NCI-H1930 (cell line): Measurements from ENCODE around the gene NEIL3.
"Not testable (repeated sequence)": the region's sequence is repeated elsewhere in the genome, so short reads cannot be mapped to it uniquely, and the experiment has no call there.

Experiments
- DNase-seq, 2 experiments: peaks; one replicate each; lab custom pipeline; 2025; lab: John Stamatoyannopoulos, UW

NEIL3 gene

DNA sequence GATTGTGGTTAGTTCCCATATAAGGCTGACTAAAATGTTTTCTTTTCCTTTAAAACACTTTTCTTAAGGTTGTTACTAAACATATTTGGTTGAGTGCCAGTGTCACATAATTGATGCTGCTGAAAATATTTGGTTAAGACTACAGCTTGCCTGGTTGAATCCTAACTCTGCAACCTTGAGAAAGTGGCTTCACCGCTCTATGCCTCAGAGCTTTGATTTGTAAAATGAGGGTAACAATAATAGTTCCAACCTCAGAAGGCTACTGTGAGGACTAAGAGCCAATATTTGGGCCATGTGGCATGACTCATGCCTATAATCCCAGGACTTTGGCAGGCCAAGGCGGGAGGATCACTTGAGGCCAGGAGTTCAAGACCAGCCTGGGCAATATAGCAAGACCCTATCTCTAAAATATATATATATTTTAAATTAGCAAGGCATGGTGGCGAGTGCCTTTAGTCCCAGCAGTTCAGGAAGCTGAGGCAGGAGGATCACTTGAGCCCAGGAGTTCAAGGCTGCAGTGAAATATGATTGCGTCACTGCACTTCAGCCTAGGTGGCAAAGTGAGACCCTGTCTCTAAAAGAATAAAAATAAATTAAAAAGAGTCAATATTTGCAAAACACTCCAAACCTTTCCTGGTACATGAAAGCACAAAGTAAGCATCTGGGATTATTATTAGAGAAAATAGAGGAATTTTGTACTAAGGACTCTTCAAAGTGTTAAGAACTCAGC is 7.1 kb upstream of the NEIL3 start:
- DNase-seq, result no peak

GRCh38 chr4:177304094-177304493 is 5.6 kb upstream of the NEIL3 start:
- no peak for DNase-seq

- not testable (repeated sequence) for DNase-seq
Observed at GRCh38 chr4:177304864-177305263, 4.8 kb upstream of the NEIL3 start.

GRCh38 chr4:177308125-177308524 is 1.5 kb upstream of the NEIL3 start:
- DNase-seq, result no peak

GRCh38 chr4:177308847-177309521 is 690 bp upstream of the NEIL3 start:
- DNase-seq, result no peak

- DNase-seq, result no peak
Observed at GRCh38 chr4:177311589-177311988, 1.9 kb downstream of the NEIL3 start.

GRCh38 chr4:177313263-177313662 is 3.6 kb downstream of the NEIL3 start:
- DNase-seq, result no peak

GRCh38 chr4:177315767-177316464 is 6.2 kb downstream of the NEIL3 start:
- DNase-seq, result no peak

DNA sequence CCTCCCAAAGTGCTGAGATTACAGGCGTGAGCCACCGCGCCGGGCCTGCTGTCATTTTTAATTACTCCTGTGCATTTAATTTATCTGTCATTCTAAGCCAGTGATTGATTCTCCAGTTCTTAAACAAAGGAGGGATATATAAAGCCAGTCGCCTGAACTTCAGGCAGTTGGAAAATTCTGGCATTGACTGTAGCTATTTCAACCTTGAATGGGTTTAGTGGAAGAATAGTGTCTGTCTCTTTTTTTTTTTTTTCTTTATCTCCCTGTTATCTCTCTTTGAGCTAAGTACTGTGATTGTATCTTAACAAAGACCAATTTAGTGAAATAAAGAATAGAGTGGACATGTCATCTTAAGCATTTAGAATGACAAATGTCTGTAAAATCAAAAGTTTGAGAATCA is 11.0 kb downstream of the NEIL3 start:
- DNase-seq, result no peak

DNA sequence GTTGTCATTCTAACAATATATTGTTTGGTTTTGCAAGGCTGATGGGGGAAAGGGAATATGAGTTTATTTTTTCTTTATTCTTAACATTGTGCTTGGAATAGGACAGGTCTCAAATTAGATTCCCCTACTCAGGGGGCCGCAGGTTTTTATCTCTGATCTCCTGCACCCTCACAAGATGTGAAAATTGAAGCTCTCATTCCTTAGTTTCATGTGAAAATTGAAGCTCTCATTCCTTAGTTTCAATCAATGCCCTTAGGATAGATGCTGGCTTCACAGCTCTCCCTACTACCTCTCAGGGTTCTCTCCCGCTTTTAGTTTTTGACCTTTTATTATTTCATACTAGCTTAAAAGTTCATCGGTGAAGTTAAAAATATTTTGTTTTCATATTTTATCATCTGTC is 12.0 kb downstream of the NEIL3 start:
- no peak for DNase-seq

- DNase-seq, result no peak
Observed at GRCh38 chr4:177322266-177322665, 12.6 kb downstream of the NEIL3 start.

DNA sequence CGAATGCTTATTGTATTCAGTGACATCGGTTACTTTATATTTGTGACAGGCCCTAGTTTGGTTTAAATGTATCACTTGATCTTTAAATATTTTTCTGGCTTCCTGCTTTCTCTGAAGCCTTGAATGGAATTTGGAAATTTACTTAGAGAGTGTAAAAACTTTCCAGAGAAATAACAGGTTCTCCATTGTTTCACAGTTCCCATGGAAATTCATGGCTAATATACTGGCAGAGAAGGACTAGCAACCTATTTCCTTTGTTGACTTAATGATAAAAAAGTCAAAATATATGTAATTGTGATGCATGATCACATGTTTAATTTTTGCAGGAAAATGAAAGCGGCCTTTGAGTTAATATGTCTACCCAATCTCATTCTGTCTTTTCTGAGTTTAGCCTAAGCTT is 13.2 kb downstream of the NEIL3 start:
- DNase-seq, result no peak

DNA sequence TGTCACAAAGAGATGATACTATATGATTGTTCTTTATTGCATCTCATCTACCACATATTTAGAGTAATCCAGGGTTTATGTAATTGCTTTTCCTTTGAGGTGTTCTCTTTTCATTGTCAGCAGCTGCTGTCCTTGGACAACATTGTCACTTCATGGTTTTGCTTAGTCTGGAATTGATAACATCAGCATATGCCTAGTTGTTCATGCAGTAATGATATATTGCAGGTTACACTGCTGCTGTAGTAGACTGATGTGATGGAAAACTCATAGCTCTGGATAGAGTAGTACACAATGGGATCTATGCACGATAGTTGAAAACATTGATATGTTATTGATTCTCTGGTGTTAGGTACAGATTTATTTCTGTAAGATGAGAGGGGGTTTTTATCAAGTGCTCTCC is 13.7 kb downstream of the NEIL3 start:
- DNase-seq, result no peak

DNA sequence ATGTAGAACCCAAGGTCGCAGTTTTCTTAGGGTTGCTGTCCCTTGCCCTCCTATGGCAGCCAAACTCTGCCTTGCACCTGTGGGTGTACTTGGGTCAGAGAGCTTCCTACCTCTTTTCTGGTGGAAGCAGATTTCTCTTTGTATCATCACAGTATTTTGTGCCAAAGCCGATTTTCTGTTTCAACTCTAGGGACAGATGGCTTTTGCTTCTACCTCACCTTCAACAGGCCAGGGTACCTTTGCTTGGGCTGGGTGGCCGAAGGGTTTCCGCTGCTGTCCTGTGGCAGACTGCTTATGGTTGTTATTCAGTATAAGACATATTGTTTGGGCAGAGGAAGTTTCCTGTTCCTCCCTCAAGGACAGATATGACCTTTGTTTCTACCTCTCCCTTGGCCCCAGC is 22.4 kb downstream of the NEIL3 start:
- no peak for DNase-seq

- no peak for DNase-seq
Observed at GRCh38 chr4:177339477-177340374, 30.1 kb downstream of the NEIL3 start.

- no peak for DNase-seq
Observed at GRCh38 chr4:177348348-177348747, 38.7 kb downstream of the NEIL3 start.

DNA sequence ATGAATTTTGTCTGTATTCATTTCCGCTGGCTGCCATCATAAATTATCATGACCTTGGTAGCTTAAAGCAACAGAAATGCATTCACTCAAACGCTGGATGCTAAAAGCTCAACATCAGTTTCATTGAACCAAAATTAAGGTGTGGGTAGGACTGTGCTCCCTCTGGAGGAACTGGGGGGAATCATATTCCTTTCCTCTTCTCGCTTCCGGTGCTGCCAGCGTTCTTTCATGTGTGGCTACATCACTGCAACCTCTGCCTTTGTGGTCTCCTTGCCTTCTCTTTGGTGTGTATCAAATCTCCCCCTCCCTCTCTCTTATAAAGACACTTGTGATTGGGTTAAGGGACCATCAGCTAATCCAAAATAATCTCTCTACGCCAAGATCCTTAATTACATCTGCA is 39.5 kb downstream of the NEIL3 start:
- DNase-seq, result no peak

GRCh38 chr4:177351622-177352244 is 42.1 kb downstream of the NEIL3 start:
- no peak for DNase-seq

DNA sequence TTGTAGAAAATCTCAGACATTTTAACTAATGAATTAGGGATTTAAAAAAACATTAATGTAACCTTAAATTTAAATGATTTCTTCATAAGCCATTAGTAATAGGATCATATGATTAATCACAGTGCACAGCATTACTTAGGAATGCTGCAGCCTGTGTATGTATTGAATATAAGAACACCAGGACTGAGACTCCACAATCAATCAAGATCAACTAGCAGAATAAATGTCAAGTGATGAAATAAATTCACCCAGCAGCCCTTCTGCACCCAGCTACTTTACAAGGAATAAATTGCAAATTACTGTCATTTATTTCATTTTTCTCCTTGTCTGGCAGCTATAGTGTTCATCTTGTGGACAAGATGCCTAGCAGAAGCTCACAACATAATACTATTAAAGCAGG is 46.5 kb downstream of the NEIL3 start:
- DNase-seq, result peak in 1 of 2 experiments; percentile 40

DNA sequence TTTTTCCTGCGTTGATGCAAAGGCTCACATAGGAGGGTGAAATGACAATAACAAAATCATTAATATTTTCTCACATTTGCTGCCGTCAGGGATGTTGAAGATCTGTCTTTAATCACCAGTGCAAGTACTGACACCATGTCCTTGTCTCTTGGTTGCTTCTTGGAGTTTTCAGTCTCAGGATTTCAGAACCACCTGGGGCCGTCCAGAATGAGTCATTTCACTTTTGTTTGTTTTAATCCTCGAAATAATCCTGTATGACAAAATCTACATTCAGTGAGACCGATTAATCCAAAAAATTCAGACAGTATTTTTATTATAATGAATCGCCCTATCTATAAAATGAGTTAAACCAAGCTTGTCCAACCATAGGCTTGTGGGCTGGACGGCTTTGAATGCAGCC is 47.2 kb downstream of the NEIL3 start:
- DNase-seq, result no peak

GRCh38 chr4:177367336-177367735 is 57.7 kb downstream of the NEIL3 start:
- DNase-seq, result no peak

DNA sequence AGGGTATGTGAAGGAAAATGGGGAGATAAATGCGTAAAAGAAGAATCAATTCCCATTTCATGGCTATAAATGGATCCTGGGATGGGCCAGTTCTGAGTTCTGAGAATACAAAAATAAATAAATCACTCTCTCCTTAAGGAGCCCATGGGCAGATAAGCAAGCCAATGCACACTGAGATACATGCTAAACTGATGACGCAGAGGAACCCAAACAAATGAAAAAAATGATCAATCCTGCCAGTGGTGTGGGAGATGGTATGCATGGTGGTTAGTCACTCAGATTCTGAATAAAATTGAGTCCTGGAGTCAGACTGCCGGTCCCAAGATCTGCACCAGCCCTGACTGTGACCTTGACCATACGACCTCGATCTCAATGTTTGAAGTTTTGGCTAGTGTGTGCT is 59.7 kb downstream of the NEIL3 start:
- DNase-seq, result no peak
